IMR-90 (cell line): ENCODE data around the gene INF2. TPM values are rescaled to one million over a fixed set of nuclear protein-coding genes. Genes with fewer than 3 reads are reported as not detected.

ENCODE experiments used
- ATAC-seq: fragments of 200-7000 bp; cut with Tn5 transposase; 2 replicates; pipeline ENCODE4 v1.9.1; 2020; ENCODE audit warnings: low read depth, mild to moderate bottlenecking, moderate library complexity
- BruUV-seq: library from RNA; stranded (reverse); fragments of 400-500 nt; replicated peaks from 2 replicates; lab custom pipeline; 2021; lab: Mats Ljungman, UMichigan
- CTCF ChIA-PET: fragments of 300-600 bp; formaldehyde crosslinking; extraction: SDS; loops from one replicate; lab custom pipeline; 2021; ENCODE audit warnings: antibody characterized with exemption; lab: Yijun Ruan, JAX
- POLR2A ChIA-PET: fragments of 300-600 bp; sonication (Branson Sonifier 250); formaldehyde crosslinking; loops from one replicate; lab custom pipeline; 2022; ENCODE audit warnings: antibody characterized with exemption; ENCODE audit not compliant: unreplicated experiment; lab: Charles Lee
- DNase-seq: peaks from one replicate; pipeline ENCODE4 v3.0.0; 2013
- H2AFZ ChIP-seq: replicated peaks from 2 replicates; pipeline ENCODE3; 2013; ENCODE audit warnings: low read length, mild to moderate bottlenecking; ENCODE audit not compliant: poor library complexity
- H2AK5ac ChIP-seq: 2 replicates; pipeline ENCODE4 v1.6.1; 2013; ENCODE audit warnings: low read depth, low read length, inconsistent platforms
- H2AK9ac ChIP-seq: replicated peaks from 2 replicates; pipeline ENCODE3; 2013; ENCODE audit warnings: mild to moderate bottlenecking, low read depth, low read length, moderate library complexity; ENCODE audit not compliant: poor library complexity
- H2BK120ac ChIP-seq: 2 replicates; pipeline ENCODE4 v1.6.1; 2013; ENCODE audit warnings: low read depth, low read length, inconsistent platforms
- H2BK15ac ChIP-seq: 3 replicates; pipeline ENCODE4 v1.6.1; 2013; ENCODE audit warnings: low read depth, low read length, inconsistent platforms
- H2BK20ac ChIP-seq: 2 replicates; pipeline ENCODE4 v1.6.1; 2013; ENCODE audit warnings: low read depth, mild to moderate bottlenecking, inconsistent platforms, low read length, moderate library complexity
- H2BK5ac ChIP-seq: 2 replicates; pipeline ENCODE4 v1.6.1; 2013; ENCODE audit warnings: mild to moderate bottlenecking, low read depth, low read length, inconsistent platforms; ENCODE audit not compliant: poor library complexity, severe bottlenecking
- H3K14ac ChIP-seq: replicated peaks from 2 replicates; pipeline ENCODE4 v1.6.1; 2013; ENCODE audit warnings: low read depth, low read length, inconsistent platforms
- H3K18ac ChIP-seq: 2 replicates; pipeline ENCODE4 v1.6.1; 2013; ENCODE audit warnings: low read depth, low read length, control low read depth
- H3K23ac ChIP-seq: 2 replicates; pipeline ENCODE4 v1.6.1; 2013; ENCODE audit warnings: low read depth, low read length, inconsistent platforms
- H3K27ac ChIP-seq: 2 replicates; pipeline ENCODE4 v1.5.1; 2013; ENCODE audit warnings: mild to moderate bottlenecking, control low read depth, low read length; ENCODE audit not compliant: insufficient read depth
- H3K27me3 ChIP-seq: 2 replicates; pipeline ENCODE4 v1.6.1; 2013; ENCODE audit warnings: low read length; ENCODE audit not compliant: control insufficient read depth, insufficient read depth
- H3K36me3 ChIP-seq: 2 replicates; pipeline ENCODE4 v1.6.1; 2013; ENCODE audit warnings: low read length, mixed read lengths; ENCODE audit not compliant: control insufficient read depth, insufficient read depth
- H3K4ac ChIP-seq: 2 replicates; pipeline ENCODE4 v1.6.1; 2013; ENCODE audit warnings: low read depth, low read length, inconsistent platforms
- H3K4me1 ChIP-seq: 2 replicates; pipeline ENCODE4 v1.6.1; 2013; ENCODE audit warnings: low read length, mixed read lengths; ENCODE audit not compliant: control insufficient read depth, insufficient read depth
- H3K4me2 ChIP-seq: 2 replicates; pipeline ENCODE4 v1.6.1; 2013; ENCODE audit warnings: low read depth, mild to moderate bottlenecking, control low read depth, low read length, moderate library complexity
- H3K4me3 ChIP-seq: 2 replicates; pipeline ENCODE4 v1.5.1; 2013; ENCODE audit warnings: low read depth, mild to moderate bottlenecking, control low read depth, low read length, moderate library complexity; ENCODE audit not compliant: insufficient read depth
- H3K56ac ChIP-seq: 2 replicates; pipeline ENCODE4 v1.6.1; 2013; ENCODE audit warnings: low read length, inconsistent platforms; ENCODE audit not compliant: insufficient read depth; ENCODE audit errors: extremely low read depth
- H3K79me1 ChIP-seq, 2 experiments: 2 replicates each; pipeline ENCODE4 v1.6.1; 2013; ENCODE audit warnings: low read length in 2 of 2, inconsistent platforms in 1 of 2, low read depth in 1 of 2
- H3K9ac ChIP-seq: 2 replicates; pipeline ENCODE4 v1.6.1; 2013; ENCODE audit warnings: low read depth, low read length, control low read depth
- H3K9me1 ChIP-seq: 2 replicates; pipeline ENCODE4 v1.6.1; 2013; ENCODE audit warnings: low read length, inconsistent platforms; ENCODE audit not compliant: insufficient read depth
- H3K9me3 ChIP-seq: 2 replicates; pipeline ENCODE4 v1.6.1; 2013; ENCODE audit warnings: low read length; ENCODE audit not compliant: control insufficient read depth, insufficient read depth
- H4K20me1 ChIP-seq: 2 replicates; pipeline ENCODE4 v1.6.1; 2013; ENCODE audit warnings: low read length, inconsistent platforms; ENCODE audit not compliant: insufficient read depth
- H4K5ac ChIP-seq: 2 replicates; pipeline ENCODE4 v1.6.1; 2013; ENCODE audit warnings: mild to moderate bottlenecking, low read depth, low read length, control low read depth
- H4K8ac ChIP-seq, 2 experiments: 2 replicates each; pipeline ENCODE4 v1.6.1; 2013; ENCODE audit warnings: low read depth in 2 of 2, low read length in 2 of 2, control low read depth in 1 of 2, inconsistent platforms in 1 of 2
- H4K91ac ChIP-seq: 2 replicates; pipeline ENCODE4 v1.6.1; 2013; ENCODE audit warnings: low read depth, low read length, inconsistent platforms; ENCODE audit not compliant: insufficient read depth
- BHLHE40 ChIP-seq: fragments of 150-350 bp; IDR thresholded peaks from 2 replicates; pipeline ENCODE4 v1.6.1; 2016; ENCODE audit warnings: mild to moderate bottlenecking, low read depth, low read length
- CEBPB ChIP-seq: IDR thresholded peaks from 2 replicates; pipeline ENCODE4 v1.6.1; 2012; ENCODE audit warnings: low read depth, low read length, improper control_type of control experiment
- CHD1 ChIP-seq: IDR thresholded peaks from 2 replicates; pipeline ENCODE4 v1.6.1; 2012; ENCODE audit warnings: low read depth, low read length, improper control_type of control experiment
- FOS ChIP-seq: fragments of 150-350 bp; IDR thresholded peaks from 2 replicates; pipeline ENCODE4 v1.6.1; 2016; ENCODE audit warnings: low read depth, low read length
- MAFK ChIP-seq: IDR thresholded peaks from 2 replicates; pipeline ENCODE4 v1.6.1; 2012; ENCODE audit warnings: low read depth, low read length, improper control_type of control experiment
- MAZ ChIP-seq: IDR thresholded peaks from 2 replicates; pipeline ENCODE4 v1.6.1; 2012; ENCODE audit warnings: low read depth, mild to moderate bottlenecking, low read length, improper control_type of control experiment, moderate library complexity, borderline replicate concordance
- MXI1 ChIP-seq: IDR thresholded peaks from 2 replicates; pipeline ENCODE4 v1.6.1; 2012; ENCODE audit warnings: low read depth, mild to moderate bottlenecking, low read length, moderate library complexity, borderline replicate concordance
- NFE2L2 ChIP-seq: fragments of 150-350 bp; IDR thresholded peaks from 2 replicates; pipeline ENCODE4 v1.6.1; 2016; ENCODE audit warnings: low read depth, mild to moderate bottlenecking, low read length
- POLR2A ChIP-seq: IDR thresholded peaks from 2 replicates; pipeline ENCODE4 v1.6.1; 2012; ENCODE audit warnings: mild to moderate bottlenecking, low read depth, low read length
- RAD21 ChIP-seq: IDR thresholded peaks from 2 replicates; pipeline ENCODE4 v1.6.1; 2012; ENCODE audit warnings: low read length, improper control_type of control experiment
- RFX5 ChIP-seq: IDR thresholded peaks from 2 replicates; pipeline ENCODE4 v1.8.0; 2012; ENCODE audit warnings: low read depth, mild to moderate bottlenecking, low read length, moderate library complexity
- SMC3 ChIP-seq: fragments of 150-350 bp; IDR thresholded peaks from 2 replicates; pipeline ENCODE4 v1.6.1; 2016; ENCODE audit warnings: low read depth, mild to moderate bottlenecking, antibody characterized with exemption, low read length, moderate library complexity
- WGBS, 2 experiments: methylation state at CpG; one replicate each; pipeline versions ENCODE4 v1.1.5 to v1.1.7; 2013; ENCODE audit warnings: missing lambda C conversion rate in 2 of 2; ENCODE audit not compliant: insufficient read length in 1 of 2; ENCODE audit errors: extremely low coverage in 2 of 2; 5-methylcytosine and 5-hydroxymethylcytosine counted together
- dilution Hi-C: fragments of 300-500 bp; cut with HindIII; formaldehyde crosslinking; loops from one replicate; pipeline ENCODE4 v1.14.3; 2018; ENCODE audit warnings: low sequenced_read_pairs; ENCODE audit not compliant: unreplicated experiment
- in situ Hi-C: fragments of 300-500 bp; cut with MboI; formaldehyde crosslinking; loops from 3 replicates; pipeline ENCODE4 v1.14.3; 2019; ENCODE audit warnings: low sequenced_read_pairs, inconsistent platforms, mixed read lengths
- intact Hi-C: fragments of 100-400 bp; cut with micrococcal nuclease; formaldehyde crosslinking; loops from 2 replicates; pipeline ENCODE4 v1.10.0; 2022
- polyA plus RNA-seq, 3 experiments: library from polyadenylated mRNA; depleted of rRNA; stranded (reverse); fragments of >200 nt; gene quantifications; 2 replicates each; pipeline ENCODE4 v1.2.3, GENCODE V29; 2012; ENCODE audit warnings: low replicate concordance in 1 of 3
- total RNA-seq: library from RNA; depleted of rRNA; stranded (reverse); fragments of >200 nt; gene quantifications from 2 replicates; pipeline ENCODE4 v1.2.3, GENCODE V29; 2012
- TF ChIP-seq, protein P1 (sequence below): conservative IDR thresholded peaks from 2 replicates; pipeline ENCODE4 v1.5.1; 2012; ENCODE audit warnings: mild to moderate bottlenecking, low read depth, low read length, improper control_type of control experiment

Gene INF2
- total and polyA plus RNA-seq, 2 of the 4 experiments (the other 2 are of a cell fraction): 16.8 to 62.1 TPM

DNA sequence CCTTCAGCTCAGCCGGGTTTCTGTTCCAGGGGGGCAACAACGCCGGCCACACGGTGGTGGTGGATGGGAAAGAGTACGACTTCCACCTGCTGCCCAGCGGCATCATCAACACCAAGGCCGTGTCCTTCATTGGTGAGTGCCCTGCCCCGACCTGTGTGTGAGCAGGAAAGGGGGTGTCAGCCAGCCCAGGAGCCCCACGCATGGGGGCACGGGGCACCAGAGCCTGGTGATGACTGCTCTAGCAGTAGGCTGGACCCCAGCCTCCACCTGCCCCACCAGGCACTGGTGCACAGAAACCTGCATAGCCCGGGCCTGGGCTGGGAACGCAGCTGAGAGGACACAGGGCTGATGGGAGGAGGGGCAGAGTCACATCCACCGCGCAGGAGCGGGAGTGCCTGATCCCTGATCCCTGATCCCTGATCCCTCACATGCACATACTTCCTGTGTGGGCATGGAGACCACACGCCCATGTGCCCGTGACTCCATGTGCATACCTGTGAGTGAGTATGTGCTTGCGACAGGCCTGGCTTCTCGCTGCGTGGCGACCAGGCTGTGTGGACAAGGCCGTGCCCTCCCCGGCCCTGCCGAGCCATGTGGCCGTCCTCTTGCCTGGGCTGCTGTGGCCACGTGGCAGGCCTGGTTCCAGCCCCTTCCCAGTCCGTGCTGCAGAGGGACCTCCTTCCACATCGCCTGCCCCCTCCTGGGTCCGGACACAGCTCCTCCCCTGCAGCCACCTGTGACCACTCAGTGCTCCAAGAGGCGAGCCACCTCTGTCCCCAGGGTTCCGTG, 45.8 kb downstream of the INF2 start:
- Histone ChIP-seq H3K18ac (peak overlapping the region; percentile 68), H3K9ac (0 out of 2 replicates have a peak overlapping the region, but pooled peaks have one; percentile 17), H4K5ac (peak overlapping the region; percentile 71; the same call in 1 of the 2 replicates), H3K23ac (peak overlapping the region; percentile 43; the same call in 1 of the 2 replicates), H3K4me3 (no peak overlapping the region), H4K20me1 (no peaks in the 10 kb centered on the region), H2AK9ac (peak overlapping the region; percentile 57), H3K27ac (no peak overlapping the region; the same call in 1 of the 2 replicates), H3K4ac (peak overlapping the region; percentile 23; the same call in 1 of the 2 replicates), H3K14ac (peak overlapping the region; percentile 84; the same call in 1 of the 2 replicates), H2BK20ac (no peak overlapping the region), H3K4me1 (peaks cover 15% of the 10 kb centered on the region), H4K91ac (peak overlapping the region; percentile 96; the same call in 1 of the 2 replicates), H3K27me3 (no peaks in the 10 kb centered on the region), H4K8ac (peak overlapping the region; percentile 11 to 81; a peak in 3 of 4 replicates), H3K4me2 (no peak overlapping the region), H2AK5ac (peak overlapping the region; percentile 98), H3K9me3 (no peaks in the 10 kb centered on the region), H2BK5ac (peak overlapping the region; percentile 61), H2BK120ac (peak overlapping the region; percentile 30), H2BK15ac (peak overlapping the region; percentile 36; the same call in 2 of the 3 replicates), H2AFZ (peak overlapping the region; percentile 69), H3K56ac (no peak overlapping the region; the same call in 1 of the 2 replicates), H3K9me1 (peaks cover 5% of the 10 kb centered on the region; the same call in 1 of the 2 replicates), H3K79me1 (no peaks in the 10 kb centered on the region), H3K36me3 (peaks cover 3% of the 10 kb centered on the region)
- no peak for DNase-seq
- ATAC-seq: no peak
- TF ChIP-seq BHLHE40: no peak
- TF ChIP-seq SMC3: no peak
- TF ChIP-seq FOS: no peak
- TF ChIP-seq RAD21: no peak
- no peak for TF ChIP-seq CHD1
- TF ChIP-seq, protein P1, sequence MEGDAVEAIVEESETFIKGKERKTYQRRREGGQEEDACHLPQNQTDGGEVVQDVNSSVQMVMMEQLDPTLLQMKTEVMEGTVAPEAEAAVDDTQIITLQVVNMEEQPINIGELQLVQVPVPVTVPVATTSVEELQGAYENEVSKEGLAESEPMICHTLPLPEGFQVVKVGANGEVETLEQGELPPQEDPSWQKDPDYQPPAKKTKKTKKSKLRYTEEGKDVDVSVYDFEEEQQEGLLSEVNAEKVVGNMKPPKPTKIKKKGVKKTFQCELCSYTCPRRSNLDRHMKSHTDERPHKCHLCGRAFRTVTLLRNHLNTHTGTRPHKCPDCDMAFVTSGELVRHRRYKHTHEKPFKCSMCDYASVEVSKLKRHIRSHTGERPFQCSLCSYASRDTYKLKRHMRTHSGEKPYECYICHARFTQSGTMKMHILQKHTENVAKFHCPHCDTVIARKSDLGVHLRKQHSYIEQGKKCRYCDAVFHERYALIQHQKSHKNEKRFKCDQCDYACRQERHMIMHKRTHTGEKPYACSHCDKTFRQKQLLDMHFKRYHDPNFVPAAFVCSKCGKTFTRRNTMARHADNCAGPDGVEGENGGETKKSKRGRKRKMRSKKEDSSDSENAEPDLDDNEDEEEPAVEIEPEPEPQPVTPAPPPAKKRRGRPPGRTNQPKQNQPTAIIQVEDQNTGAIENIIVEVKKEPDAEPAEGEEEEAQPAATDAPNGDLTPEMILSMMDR: no peak
- TF ChIP-seq RFX5: no peak
- TF ChIP-seq CEBPB: no peak
- no peak for TF ChIP-seq MAFK
- no peak for TF ChIP-seq POLR2A
- TF ChIP-seq MXI1: no peak
- TF ChIP-seq NFE2L2: no peak
- TF ChIP-seq MAZ: no peak
- POLR2A ChIA-PET: no interaction called here
- BruUV-seq: no TSS peak
- WGBS, 2 experiments: 89% methylated on average over 10 of the region's 31 CpGs; no CpG with 5 or more reads in 1 of the 2 experiments
- CTCF ChIA-PET: no interaction called here
- in situ Hi-C loops: no loop called here
- intact Hi-C loops: no loop called here
- dilution Hi-C loops: no loop called here
